ENCODE results near the gene OR1D5.
"Not testable (repeated sequence)": the region's sequence is repeated elsewhere in the genome, so short reads cannot be mapped to it uniquely, and the experiment has no call there.

Gene OR1D5

GRCh38 chr17:3032258-3033247, 30.9 kb downstream of the OR1D5 start:
- no peak for DNase-seq

DNA sequence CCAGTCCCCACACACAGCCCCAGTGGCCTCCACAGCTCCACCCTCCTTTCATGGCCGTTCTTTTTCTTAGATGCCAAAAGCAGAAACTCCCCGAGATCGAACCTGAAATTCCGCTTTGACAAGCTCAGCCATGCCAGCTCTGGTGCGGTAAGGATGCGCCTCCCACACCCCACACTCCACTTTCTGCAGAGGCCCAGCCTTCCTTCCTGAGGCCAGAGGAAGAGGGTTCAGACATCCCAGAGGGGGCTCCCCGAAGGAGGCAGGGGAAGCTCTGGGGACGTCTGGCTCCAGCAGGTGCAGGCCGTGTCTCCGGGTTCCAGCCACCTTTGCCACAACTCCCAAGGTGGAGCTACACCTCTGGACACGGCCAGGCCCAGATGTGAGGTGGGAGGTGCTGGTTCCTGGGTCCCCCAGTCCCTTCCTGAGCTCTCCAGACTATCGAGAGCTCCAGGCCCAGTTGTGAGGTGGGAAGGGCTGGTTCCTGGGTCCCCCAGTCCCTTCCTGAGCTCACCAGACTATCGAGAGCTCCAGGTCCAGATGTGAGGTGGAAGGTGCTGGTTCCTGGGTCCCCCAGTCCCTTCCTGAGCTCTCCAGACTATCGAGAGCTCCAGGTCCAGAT, 32.4 kb downstream of the OR1D5 start:
- not testable (repeated sequence) for DNase-seq

GRCh38 chr17:3030096-3030495, 33.3 kb downstream of the OR1D5 start:
- no peak for DNase-seq

DNA sequence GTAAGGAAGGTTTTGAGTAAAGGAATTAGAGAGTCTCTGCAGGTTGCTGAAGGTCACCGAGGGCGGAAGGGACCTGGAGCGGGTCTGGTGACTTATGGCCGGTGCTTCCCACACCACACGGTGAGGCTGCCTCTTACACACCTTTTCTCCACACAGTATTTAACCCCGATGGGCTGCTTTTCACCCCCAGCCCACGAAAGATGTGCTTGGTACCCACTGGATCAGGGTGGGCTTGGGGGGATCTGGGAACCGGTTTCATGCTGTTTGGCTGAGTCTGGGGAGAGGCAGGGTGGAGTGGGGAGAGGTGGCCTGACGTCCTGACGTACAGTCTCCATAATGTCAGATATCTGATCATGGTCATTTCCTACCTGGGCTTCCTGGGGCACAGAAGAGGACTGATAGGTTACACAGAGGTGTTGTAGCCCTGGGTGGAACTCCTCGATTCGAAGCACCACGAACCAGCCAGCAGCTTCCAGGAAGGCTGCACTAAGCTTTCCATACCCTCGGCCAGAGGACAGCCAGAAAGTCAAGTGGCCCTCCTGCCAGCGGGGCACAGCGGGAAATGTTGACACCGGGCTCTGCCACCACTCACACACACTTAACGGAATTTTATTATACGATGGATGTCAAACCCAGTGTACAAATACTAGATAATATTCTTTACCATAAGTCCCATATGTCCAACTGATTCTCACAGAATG, 34.0 kb downstream of the OR1D5 start:
- peak; percentile 5 for DNase-seq

DNA sequence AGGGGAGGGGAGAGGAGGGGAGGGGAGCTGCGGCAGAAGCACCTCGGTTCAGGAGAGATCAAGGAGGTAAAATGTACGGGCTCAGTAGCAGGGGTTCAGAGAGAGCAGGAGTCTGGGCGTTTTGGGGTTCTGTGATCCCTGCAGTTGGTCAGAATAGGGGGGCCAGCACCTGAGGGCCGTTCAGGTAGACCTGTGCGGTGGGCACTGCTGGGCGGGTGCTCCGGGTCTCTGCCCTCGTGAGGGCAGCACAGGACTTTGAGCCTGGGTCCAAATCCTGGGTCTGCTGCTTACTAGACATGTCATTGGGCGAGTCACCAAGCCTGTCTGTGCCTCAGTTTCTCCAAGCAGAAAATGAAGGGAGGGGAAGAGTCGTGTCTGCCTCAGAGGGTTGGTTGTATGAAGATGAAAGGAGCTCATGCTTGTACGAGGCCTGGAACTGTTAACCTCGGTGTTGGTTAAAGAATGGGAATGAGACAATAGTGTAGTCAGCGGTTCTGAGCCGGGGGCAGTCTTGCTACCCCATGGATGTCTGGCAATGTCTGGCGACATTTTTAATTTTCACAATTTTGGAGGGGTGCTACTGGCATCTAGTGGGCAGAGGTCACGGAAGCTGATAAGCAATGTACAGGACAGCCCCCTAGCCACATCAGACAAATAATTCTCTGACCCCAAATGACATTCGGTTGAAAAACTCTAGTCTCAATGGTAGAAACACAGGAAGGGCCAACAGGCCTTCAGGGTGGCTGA, 35.4 kb downstream of the OR1D5 start:
- DNase-seq = no peak

DNA sequence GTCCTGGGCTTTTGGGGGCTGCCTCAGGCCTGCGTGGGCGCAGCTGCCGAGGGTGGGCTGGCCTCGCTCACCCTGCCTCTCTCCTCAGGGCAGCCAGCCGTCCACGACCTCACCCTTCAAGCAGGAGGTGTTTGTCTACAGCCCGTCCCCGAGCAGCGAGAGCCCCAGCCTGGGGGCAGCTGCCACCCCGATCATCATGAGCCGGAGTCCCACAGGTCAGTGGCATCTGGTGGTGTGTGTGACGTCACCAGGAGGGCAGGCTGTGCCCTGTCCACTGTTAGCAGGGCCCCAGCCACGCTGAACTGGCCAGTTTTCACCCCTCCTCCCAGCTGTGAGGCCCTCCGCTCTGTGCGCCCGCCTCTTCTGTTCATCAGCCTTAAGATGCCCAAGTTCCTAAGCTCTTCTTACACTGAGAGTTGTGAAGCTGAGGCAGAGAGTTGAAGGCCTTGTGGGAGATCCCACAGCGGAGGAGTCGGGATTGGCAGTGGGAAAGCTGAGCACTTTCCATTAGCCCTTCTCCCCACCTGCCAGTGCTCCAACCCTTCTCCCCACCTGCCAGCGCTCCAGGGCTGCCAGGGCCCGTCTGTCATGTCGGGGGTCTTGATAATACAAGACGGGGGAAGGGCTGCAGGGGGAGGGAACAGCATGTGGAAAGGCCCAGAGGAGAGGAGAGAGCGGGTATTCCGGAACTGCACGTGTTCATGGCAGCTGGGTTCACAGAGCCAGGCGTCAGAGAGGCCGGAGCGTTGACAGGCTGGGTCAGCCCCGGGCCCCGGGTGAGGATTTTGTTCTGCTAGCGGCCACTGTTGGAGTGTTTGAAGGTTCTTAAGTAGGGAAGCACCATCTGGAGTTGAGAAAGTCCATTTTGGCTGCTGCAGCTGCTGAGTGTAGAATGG, 36.3 kb downstream of the OR1D5 start:
- DNase-seq = no peak

GRCh38 chr17:3026125-3026855, 37.1 kb downstream of the OR1D5 start:
- DNase-seq = no peak

GRCh38 chr17:3025421-3026124, 37.8 kb downstream of the OR1D5 start:
- DNase-seq = no peak

DNA sequence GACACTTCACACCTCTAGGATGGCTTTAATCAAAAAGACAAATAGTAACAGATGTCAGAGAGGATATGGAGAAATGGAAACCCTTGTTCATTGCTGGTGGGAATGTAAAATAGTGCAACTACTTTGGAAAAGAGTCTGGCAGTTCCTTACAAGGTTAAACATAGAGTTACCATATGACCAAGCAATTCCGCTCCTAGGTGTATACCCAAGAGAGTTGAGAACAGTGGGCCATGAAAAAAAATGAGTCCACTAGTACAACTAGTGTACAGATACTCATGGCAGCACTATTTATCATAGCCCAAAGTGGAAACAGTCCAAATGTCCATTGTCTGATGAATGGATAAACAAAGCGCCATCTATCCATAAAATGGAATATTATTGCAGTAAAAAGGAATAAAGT, 39.1 kb downstream of the OR1D5 start:
- no peak for DNase-seq

- no peak for DNase-seq
These were observed 41.2 kb downstream of the OR1D5 start for GRCh38 chr17:3022197-3022596.

DNA sequence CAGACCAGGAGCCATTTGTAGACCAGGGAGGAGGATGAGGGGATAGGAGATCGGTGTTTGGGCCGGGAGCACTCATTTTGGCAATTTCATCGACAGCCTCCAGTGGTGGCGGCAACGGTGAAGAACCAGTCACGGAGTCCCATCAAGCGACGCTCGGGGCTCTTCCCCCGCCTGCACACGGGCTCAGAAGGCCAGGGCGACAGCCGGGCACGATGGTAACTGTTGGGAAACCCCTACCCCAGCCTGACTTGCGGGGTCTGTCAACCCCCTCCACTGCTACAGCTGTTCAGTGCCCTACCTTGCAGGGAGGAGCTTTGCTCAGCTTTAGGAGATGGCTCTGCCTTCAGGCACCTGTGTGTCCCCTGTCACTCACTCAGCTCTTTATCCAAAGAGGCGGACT, 43.0 kb downstream of the OR1D5 start:
- no peak for DNase-seq

GRCh38 chr17:3019761-3020160, 43.6 kb downstream of the OR1D5 start:
- DNase-seq = no peak

GRCh38 chr17:3017936-3018335, 45.5 kb downstream of the OR1D5 start:
- DNase-seq = no peak

- no peak for DNase-seq
These were observed 47.5 kb downstream of the OR1D5 start for GRCh38 chr17:3015890-3016289.

DNA sequence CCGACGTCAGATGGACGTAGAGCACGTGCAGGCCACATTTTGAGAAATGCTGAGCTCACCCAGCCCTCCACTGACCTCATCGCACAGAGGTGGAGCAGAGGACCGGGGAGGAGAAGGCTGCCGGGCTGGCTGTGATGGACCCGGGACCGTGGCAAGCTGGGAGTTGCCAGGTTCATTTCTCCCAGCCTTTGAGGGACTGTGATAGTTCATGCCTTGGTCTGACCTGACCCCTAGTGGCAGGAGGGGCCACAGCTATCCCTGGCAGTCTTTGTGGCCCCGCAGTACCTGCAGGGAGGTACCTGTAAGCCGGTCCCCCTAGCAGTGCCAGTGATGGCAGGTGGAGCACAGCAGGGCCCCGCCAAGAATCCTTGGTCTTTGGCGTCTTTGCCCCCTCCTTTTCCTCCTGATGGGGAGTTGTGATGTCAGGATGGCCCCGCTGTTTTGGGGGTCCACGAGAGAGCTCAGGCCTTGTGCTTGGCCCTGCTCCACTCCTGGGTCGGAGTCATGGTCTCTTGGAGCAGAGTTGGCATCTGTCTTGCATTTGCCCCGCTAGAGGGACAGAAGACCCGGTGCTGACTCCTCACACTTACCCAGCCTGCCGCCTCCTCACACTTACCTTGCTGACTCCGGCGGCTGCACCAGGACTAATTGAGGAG, 50.4 kb downstream of the OR1D5 start:
- DNase-seq = peak; percentile 48

Measured in NCI-H146 (cell line).